ENCODE measurements around the gene TRIP4. TPM values are rescaled to one million over a fixed set of nuclear protein-coding genes. Genes with fewer than 3 reads are reported as not detected.

The TRIP4 gene

GRCh38 chr15:64502151-64502550 lies 114.5 kb downstream of the TRIP4 start:
- no peak overlapping the region for H2AK5ac ChIP-seq (ENCODE audit: low read length)
- no peak overlapping the region for H3K4me2 ChIP-seq (ENCODE audit: low read length)
- H3K27ac ChIP-seq (ENCODE audit: low read depth, low read length): no peak overlapping the region
- no peak for DNase-seq
- peaks cover 25% of the 10 kb centered on the region for H3K79me2 ChIP-seq (ENCODE audit: control insufficient read depth, insufficient read depth, low read length)
- no peak overlapping the region for H3K56ac ChIP-seq (ENCODE audit: low read length)
- H3K36me3 ChIP-seq (ENCODE audit: control insufficient read depth, insufficient read depth, low read length): peaks cover 5% of the 10 kb centered on the region
- peaks cover 3% of the 10 kb centered on the region for H3K4me1 ChIP-seq (ENCODE audit: control insufficient read depth, low read depth, low read length)
- H2BK120ac ChIP-seq (ENCODE audit: low read depth, low read length): no peak overlapping the region
- no peak overlapping the region for H3K4ac ChIP-seq (ENCODE audit: low read depth, low read length)
- no peak overlapping the region for H3K18ac ChIP-seq (ENCODE audit: low read length)
- no peak overlapping the region for H4K5ac ChIP-seq (ENCODE audit: low read length)
- H3K23ac ChIP-seq (ENCODE audit: low read length): no peak overlapping the region
- peaks cover 26% of the 10 kb centered on the region for H3K79me1 ChIP-seq (ENCODE audit: low read length)
- H2BK5ac ChIP-seq (ENCODE audit: low read length): no peak overlapping the region
- no peak overlapping the region for H4K8ac ChIP-seq (ENCODE audit: low read depth, low read length)
- H3K9ac ChIP-seq (ENCODE audit: low read length): no peak overlapping the region
- no CpG with 5 or more reads among the region's 2 CpGs for WGBS (ENCODE audit: extremely low coverage, insufficient coverage, low lambda C conversion rate)
- no peak overlapping the region for H3K4me3 ChIP-seq (ENCODE audit: low read length)
- no peak overlapping the region for H2BK15ac ChIP-seq (replicated peaks; ENCODE audit: low read depth)
- no peaks in the 10 kb centered on the region for H3K27me3 ChIP-seq (ENCODE audit: insufficient read depth, low read length, poor library complexity)

- Histone ChIP-seq H3K27ac (ENCODE audit: low read depth, low read length) (no peak overlapping the region), H3K56ac (ENCODE audit: low read length) (no peak overlapping the region), H3K4me1 (ENCODE audit: control insufficient read depth, low read depth, low read length) (peaks cover 3% of the 10 kb centered on the region), H4K8ac (ENCODE audit: low read depth, low read length) (no peak overlapping the region), H2AK5ac (ENCODE audit: low read length) (no peak overlapping the region), H3K4ac (ENCODE audit: low read depth, low read length) (no peak overlapping the region), H2BK120ac (ENCODE audit: low read depth, low read length) (no peak overlapping the region), H3K79me2 (ENCODE audit: control insufficient read depth, insufficient read depth, low read length) (peaks cover 27% of the 10 kb centered on the region), H2BK15ac (replicated peaks; ENCODE audit: low read depth) (no peak overlapping the region), H2BK5ac (ENCODE audit: low read length) (no peak overlapping the region), H3K23ac (ENCODE audit: low read length) (no peak overlapping the region), H3K79me1 (ENCODE audit: low read length) (peaks cover 27% of the 10 kb centered on the region), H3K9ac (ENCODE audit: low read length) (no peak overlapping the region), H3K18ac (ENCODE audit: low read length) (no peak overlapping the region), H4K5ac (ENCODE audit: low read length) (no peak overlapping the region), H3K4me3 (ENCODE audit: low read length) (no peak overlapping the region), H3K36me3 (ENCODE audit: control insufficient read depth, insufficient read depth, low read length) (peaks cover 5% of the 10 kb centered on the region), H3K4me2 (ENCODE audit: low read length) (no peak overlapping the region), H3K27me3 (ENCODE audit: insufficient read depth, low read length, poor library complexity) (no peaks in the 10 kb centered on the region)
- DNase-seq: no peak
- WGBS (ENCODE audit: extremely low coverage, insufficient coverage, low lambda C conversion rate): no CpG with 5 or more reads among the region's 3 CpGs
These were observed 114.9 kb downstream of the TRIP4 start for GRCh38 chr15:64502551-64502950.

GRCh38 chr15:64503197-64503596 lies 115.6 kb downstream of the TRIP4 start:
- Histone ChIP-seq H3K36me3 (ENCODE audit: control insufficient read depth, insufficient read depth, low read length) (peaks cover 5% of the 10 kb centered on the region), H2BK15ac (replicated peaks; ENCODE audit: low read depth) (no peak overlapping the region), H3K4me3 (ENCODE audit: low read length) (no peak overlapping the region)

GRCh38 chr15:64503640-64504039 lies 116.0 kb downstream of the TRIP4 start:
- no peak overlapping the region for H2BK5ac ChIP-seq (ENCODE audit: low read length)
- H3K18ac ChIP-seq (ENCODE audit: low read length): no peak overlapping the region
- WGBS (ENCODE audit: extremely low coverage, insufficient coverage, low lambda C conversion rate): no CpG with 5 or more reads among the region's 1 CpG
- H3K4me1 ChIP-seq (ENCODE audit: control insufficient read depth, low read depth, low read length): peaks cover 3% of the 10 kb centered on the region
- H3K4ac ChIP-seq (ENCODE audit: low read depth, low read length): no peak overlapping the region
- H4K5ac ChIP-seq (ENCODE audit: low read length): no peak overlapping the region
- no peak overlapping the region for H3K4me2 ChIP-seq (ENCODE audit: low read length)
- no peak overlapping the region for H2BK120ac ChIP-seq (ENCODE audit: low read depth, low read length)
- H3K36me3 ChIP-seq (ENCODE audit: control insufficient read depth, insufficient read depth, low read length): peaks cover 5% of the 10 kb centered on the region
- DNase-seq: no peak
- H3K23ac ChIP-seq (ENCODE audit: low read length): no peak overlapping the region
- no peak overlapping the region for H3K9ac ChIP-seq (ENCODE audit: low read length)
- H2BK15ac ChIP-seq (replicated peaks; ENCODE audit: low read depth): no peak overlapping the region
- no peak overlapping the region for H2AK5ac ChIP-seq (ENCODE audit: low read length)
- H3K79me2 ChIP-seq (ENCODE audit: control insufficient read depth, insufficient read depth, low read length): peaks cover 26% of the 10 kb centered on the region
- peaks cover 28% of the 10 kb centered on the region for H3K79me1 ChIP-seq (ENCODE audit: low read length)
- no peak overlapping the region for H3K27ac ChIP-seq (ENCODE audit: low read depth, low read length)
- no peak overlapping the region for H3K4me3 ChIP-seq (ENCODE audit: low read length)
- H3K56ac ChIP-seq (ENCODE audit: low read length): no peak overlapping the region
- H3K27me3 ChIP-seq (ENCODE audit: insufficient read depth, low read length, poor library complexity): no peaks in the 10 kb centered on the region
- H4K8ac ChIP-seq (ENCODE audit: low read depth, low read length): no peak overlapping the region

More at GRCh38 chr15:64503197-64503596, 115.6 kb downstream of the TRIP4 start:
- Histone ChIP-seq H3K56ac (ENCODE audit: low read length) (no peak overlapping the region), H3K27ac (ENCODE audit: low read depth, low read length) (no peak overlapping the region), H3K27me3 (ENCODE audit: insufficient read depth, low read length, poor library complexity) (no peaks in the 10 kb centered on the region), H3K79me2 (ENCODE audit: control insufficient read depth, insufficient read depth, low read length) (peaks cover 28% of the 10 kb centered on the region), H3K9ac (ENCODE audit: low read length) (peak overlapping the region; percentile 39), H3K4me2 (ENCODE audit: low read length) (no peak overlapping the region), H4K5ac (ENCODE audit: low read length) (no peak overlapping the region), H4K8ac (ENCODE audit: low read depth, low read length) (no peak overlapping the region), H3K79me1 (ENCODE audit: low read length) (peaks cover 28% of the 10 kb centered on the region), H2AK5ac (ENCODE audit: low read length) (no peak overlapping the region), H2BK120ac (ENCODE audit: low read depth, low read length) (no peak overlapping the region), H2BK5ac (ENCODE audit: low read length) (no peak overlapping the region), H3K23ac (ENCODE audit: low read length) (no peak overlapping the region), H3K4me1 (ENCODE audit: control insufficient read depth, low read depth, low read length) (peaks cover 3% of the 10 kb centered on the region), H3K4ac (ENCODE audit: low read depth, low read length) (no peak overlapping the region), H3K18ac (ENCODE audit: low read length) (no peak overlapping the region)
- peak; percentile 55 for DNase-seq
- WGBS (ENCODE audit: extremely low coverage, insufficient coverage, low lambda C conversion rate): no CpG with 5 or more reads among the region's 4 CpGs

Small RNA genes within 50 kb of the gene (small RNA-seq; reads per million reads assigned to genes)
- gene RF00019 (ENCODE audit: insufficient read depth) (not detected), gene RF00554 (ENCODE audit: insufficient read depth) (not detected)
